Islet precursor cell (in vitro differentiated cells): ENCODE results near the gene FAM151B.
"Not testable (repeated sequence)": the region's sequence is repeated elsewhere in the genome, so short reads cannot be mapped to it uniquely, and the experiment has no call there.

Source experiments
- DNase-seq: peaks from one replicate; pipeline ENCODE4 v3.0.0-alpha.2; 2018

FAM151B gene, protein sequence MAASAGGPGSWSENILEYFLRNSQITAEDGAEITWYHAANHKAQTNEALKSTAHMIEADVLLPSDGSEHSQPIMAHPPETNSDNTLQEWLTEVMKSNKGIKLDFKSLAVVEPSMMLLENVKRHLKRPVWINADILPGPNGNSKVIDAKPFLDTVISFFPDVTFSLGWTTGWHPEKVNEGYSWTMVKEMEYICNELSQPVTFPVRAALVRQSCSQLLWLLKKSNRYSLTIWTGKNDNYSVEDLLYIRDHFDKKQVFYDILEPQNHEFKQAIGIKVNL

DNA sequence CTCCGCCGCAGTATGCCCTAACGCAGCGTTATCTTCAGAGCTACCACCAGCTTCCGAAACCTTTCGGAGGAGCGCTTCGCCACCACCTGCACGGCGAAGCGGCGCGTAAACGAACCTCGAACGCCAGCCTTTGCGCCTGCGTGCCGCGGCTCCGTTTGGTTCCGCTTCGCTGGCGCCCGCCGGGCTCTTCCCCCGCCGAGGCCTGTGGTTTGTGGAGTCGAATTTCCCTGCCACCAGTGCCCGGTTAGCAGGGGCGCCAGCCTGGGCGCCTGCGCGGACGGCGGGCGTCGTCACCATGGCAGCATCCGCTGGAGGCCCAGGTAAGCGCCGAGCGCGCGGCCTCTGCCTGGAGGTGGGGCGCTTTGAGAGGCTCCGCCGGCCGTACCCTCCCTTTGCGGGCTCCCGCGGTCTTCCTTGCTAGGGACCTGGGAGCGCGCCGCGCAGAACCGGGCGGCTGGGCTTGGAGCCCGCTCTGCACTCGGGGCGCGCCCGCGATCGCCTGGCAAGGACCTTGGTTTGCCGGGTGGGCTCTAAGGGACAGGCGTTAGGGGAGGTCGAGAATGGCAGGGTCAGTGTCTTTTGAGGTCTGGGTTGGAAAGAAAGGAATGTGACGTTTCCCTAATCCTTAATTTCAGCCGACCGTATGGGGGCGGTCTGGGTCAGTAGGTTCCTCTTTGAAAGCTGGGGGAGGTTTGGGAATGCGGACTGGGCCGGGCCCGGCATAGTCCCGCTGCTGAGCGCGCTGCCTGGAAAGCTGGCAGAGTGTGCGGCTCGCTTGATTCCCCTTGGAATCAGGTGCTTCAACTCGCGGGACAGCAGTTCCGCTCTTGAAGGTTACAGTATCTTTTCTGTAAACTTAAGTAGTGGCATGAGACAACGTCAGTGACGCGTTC lies at the start of gene FAM151B:
FAM151B (plus strand) TSS at position 272 of the 893 bp plus-strand sequence; CDS start at position 296, 24 bp downstream.
- peak; percentile 98 for DNase-seq

DNA sequence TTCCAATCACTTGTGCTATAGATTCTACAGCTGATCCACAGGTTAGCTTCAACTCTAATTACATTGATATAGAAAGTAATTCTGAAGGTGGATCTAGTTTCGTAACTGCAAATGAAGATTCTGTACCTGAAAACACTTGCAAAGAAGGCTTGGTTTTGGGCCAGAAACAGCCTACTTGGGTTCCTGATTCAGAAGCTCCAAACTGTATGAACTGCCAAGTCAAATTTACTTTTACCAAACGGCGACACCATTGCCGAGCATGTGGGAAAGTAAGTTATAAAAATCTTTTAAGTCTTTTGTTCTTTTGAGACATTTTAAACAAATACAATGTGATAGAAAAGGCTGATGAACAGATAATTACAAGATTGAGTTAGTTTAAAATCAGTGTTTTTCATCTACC lies 49.2 kb upstream of the FAM151B start:
- no peak for DNase-seq

DNA sequence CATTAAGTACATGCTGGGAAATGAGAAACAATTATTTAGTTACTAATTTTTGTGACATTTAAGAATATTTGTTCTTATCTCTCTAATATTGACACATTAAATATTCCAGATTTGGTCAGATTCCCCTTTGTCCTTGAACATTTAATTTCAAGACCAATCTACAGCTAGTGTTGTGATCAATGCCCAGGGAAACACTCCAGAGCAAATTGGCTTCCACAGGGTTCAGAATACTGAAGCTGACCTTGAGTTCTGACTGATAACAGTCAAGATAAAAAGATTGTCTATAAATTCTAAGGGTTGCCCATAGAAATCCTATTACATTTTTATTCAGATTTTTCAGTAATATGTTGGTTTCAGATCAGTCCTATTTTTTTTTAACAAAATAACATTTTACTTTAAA lies 48.7 kb upstream of the FAM151B start:
- DNase-seq, result no peak

DNA sequence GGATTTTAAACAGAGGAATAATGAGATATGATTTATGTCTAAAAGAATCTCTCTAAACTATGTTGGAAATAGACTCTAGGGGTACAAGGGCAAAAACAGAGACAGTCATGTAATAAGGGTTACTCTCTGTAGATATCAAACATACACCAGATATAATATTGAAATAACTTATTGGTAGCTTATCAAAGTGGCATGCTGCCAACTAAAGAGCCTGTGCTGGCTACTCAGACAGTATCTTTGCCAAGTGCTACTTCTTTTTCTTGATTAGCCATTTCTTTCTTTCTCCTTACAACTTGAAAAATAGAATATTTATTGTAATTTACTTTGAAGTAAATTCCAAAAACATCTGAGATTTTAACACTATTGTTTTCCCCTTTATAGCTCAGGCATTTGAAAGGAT lies 45.2 kb upstream of the FAM151B start:
- DNase-seq, result no peak

DNA sequence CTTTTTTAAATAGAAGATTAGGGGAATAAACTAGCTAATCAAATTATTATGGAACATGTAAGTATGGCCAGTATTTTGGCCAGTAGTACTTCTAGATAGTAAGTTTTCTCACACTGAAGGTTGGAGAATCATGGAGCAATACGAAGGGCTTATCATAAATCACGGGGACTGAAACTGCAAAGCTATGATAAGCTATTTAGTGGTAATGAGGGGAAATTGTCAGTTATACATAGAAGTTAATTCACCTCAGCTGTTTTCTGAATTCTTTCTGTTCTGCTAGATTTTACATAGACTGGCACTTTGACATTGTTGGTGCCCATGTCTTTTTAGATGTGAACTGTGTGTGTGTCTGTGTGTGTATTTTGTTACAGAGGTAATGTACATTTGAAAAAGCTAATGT lies 34.5 kb upstream of the FAM151B start:
- no peak for DNase-seq

DNA sequence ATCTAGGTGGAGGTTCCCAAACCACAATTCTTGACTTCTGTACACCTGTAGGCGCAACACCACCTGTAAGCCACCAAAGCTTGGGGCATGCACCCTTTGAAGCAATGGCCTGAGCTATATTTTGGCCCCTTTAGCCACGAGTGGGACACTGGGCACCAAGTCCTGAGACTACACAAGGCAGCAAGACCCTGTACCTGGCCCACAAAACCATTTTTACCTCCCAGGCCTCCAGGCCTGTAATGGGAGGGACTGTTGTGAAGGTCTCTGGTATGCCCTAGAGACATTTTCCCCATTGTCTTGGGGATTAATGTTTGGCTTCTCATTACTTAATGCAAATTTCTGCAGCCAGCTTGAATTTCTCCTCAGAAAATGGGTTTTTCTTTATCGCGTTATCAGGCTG lies 24.6 kb upstream of the FAM151B start:
- no peak for DNase-seq

DNA sequence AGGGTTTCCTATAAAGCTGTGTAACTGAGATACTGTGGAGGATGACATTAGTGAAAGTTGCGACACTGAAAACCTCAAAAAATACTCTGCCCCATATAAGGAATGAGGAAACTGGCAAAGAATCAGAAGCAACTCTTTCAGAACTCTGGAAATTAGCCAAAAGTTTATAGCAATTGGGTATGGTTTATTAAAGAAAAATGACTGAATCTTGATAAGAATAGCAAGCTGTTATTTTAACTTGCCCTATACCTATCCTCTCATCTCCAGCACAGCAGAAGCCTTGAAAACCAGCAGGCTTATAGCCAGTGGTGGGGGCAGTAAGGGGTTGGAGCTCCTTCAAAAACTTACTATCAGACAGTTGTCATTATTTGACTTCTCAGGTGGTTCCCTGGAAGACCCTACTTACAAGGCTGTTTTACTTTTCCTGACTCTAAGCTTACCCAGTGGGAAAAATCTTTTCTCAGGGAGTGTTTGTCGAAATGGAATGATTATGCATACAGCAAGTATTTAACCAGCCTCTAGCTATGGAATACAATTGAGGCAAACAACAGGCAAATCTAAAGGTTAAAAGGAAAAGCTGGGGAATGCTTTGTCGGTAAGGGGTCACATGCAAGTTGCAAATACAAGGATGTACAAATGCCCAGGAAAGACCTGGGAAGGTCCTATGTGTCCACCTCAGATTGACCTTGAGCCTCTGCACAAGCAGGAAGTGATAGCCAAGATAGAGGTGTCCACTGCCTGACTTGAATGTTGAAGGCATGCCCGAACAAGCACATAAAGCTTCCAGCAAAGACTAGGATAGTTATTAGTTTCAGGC lies 21.0 kb upstream of the FAM151B start:
- no peak for DNase-seq

DNA sequence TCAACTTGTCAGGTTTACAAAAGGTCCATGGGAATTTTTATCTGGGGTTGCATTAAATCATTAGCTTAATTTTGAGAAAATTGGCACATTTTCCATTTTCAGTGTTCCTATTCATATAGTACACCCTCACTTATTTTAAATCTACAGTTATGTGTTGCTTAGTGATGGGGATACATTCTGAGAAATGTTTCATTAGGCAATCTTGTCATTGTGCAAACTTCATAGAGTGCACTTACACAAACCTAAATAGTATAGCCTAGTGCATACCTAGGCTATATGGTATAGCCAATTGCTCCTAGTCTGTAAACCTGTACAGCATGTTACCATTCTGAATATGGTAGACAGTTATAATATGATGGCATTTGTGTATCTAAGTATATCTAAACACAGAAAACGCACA lies 19.8 kb upstream of the FAM151B start:
- DNase-seq, result no peak

DNA sequence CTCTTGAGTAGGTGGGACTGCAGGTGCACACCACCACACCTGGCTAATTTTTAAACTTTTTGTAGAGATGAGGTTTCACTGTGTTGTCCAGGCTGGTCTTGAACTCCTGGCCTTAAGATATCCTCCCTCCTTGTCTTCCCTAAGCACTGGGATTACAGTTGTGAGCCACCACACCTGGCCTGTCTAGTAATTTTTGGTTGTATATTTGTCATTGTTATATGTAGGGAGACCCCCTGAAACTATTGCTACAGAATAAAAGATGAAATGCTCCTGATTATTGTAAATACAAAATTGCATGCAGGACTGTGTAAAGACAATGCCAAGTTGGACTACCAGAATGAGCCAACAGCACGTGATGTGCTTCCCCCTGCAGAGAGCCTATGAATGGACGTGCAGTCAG lies 17.3 kb upstream of the FAM151B start:
- DNase-seq, result not testable (repeated sequence)

DNA sequence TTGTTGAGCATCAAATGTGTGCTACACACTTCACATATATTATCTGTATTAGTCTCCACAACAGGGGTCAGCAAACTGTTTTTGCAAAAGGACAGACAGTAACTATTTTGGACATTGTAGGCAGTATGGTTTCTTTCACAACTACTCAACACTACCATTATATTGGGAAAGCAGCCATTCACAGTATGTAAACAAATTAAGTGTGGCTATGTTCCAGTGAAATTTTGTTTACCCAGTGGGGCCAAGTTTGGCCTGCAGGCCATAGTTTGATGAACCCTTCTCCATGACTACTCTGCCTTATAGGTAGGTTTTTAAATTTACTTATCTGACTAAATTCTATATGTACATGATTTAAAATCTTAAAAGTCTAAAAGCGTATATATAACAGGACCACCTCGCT lies 13.0 kb upstream of the FAM151B start:
- no peak for DNase-seq

DNA sequence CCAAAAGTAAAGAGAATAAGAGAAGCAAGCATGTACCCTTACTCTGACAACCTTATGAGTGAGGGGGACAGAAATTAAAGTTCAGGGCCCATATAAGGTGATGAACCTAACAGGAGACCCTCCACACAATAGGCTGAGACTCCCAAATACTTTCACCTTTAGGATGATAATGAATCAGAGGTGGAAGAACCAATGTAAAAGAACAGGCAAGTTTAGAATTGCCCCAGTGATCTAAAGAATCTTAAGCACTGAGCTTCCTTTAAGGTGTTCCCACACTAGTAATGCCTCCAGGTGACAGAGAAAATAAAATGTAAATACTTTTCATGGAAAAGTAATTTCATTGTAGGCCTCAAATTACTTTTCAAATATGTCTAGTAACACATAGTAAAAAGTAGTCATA lies 8.2 kb upstream of the FAM151B start:
- DNase-seq, result no peak

DNA sequence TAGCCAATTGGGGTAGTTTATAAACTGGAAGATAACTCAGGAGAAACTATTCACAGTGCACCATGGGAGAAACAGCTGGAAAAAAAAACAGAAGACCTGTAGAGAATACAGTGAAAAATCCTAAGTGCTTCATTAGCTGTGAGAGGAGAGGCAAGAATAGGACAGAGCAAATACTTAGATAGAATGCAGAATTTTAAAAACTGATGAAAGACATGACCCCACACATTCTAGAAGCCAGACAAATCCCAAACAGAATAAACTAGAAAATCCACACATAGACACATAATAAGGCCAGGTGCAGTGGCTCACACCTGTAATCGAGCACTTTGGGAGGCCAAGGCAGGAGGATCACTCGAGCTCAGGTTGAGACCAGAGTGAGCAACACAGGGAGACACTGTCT lies 7.5 kb upstream of the FAM151B start:
- DNase-seq, result no peak

DNA sequence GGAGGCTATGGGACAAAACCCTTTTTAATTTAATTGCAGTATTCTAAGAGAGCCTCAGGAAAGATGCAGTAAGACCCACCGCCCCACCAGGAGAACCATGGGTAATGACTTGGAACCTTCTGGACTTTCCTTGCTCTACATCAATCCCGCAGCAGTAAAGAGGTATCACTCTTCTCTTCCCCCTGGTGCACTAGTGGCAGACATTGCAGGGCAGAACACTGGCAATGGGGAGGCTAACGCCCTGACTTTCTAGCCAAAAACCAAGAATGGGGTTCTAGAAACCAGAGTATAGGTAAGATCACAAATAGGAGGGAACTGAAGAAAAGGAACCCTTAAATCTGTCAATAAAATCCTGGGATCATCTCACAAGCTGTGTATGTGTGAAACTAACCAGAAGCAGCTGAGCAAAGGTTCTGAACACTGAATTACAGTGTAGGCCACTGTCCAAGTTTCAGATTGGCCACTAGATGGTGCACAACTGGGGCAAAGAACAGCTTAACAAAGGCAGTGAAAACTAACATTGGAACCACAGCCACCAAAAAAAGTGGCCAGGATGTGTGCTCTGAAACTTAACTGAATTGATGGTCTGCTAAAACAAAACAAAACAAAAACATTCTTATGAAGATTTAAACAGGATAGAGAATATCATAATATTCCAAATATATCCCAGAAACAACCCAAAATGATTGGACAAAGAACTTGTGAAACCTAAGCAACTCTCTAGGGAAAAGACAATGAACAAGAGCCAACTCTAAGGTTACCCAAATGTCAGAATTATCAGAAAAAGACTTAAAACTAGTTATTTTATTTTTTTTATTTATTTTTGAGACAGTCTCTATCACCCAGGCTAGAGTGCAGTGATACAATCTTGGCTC lies 6.6 kb upstream of the FAM151B start:
- DNase-seq, result peak; percentile 58

DNA sequence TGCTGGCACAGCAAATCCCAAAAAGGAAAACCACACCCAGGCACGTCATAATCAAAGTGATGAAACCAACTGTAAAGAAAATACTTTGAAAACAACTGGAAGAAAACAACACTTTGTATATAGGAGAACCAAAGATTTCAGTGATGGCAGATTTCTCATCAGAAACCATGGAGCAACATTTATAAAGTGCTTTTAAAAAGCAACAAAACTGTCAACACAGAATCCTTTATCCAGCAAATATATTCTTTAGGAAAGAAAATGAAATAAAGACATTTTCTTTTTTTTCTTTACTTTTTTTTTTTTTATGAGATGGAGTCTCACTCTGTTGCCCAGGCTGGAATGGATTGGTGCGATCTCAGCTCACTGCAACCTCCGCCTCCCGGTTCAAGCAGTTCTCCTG lies 5.3 kb upstream of the FAM151B start:
- DNase-seq, result no peak

DNA sequence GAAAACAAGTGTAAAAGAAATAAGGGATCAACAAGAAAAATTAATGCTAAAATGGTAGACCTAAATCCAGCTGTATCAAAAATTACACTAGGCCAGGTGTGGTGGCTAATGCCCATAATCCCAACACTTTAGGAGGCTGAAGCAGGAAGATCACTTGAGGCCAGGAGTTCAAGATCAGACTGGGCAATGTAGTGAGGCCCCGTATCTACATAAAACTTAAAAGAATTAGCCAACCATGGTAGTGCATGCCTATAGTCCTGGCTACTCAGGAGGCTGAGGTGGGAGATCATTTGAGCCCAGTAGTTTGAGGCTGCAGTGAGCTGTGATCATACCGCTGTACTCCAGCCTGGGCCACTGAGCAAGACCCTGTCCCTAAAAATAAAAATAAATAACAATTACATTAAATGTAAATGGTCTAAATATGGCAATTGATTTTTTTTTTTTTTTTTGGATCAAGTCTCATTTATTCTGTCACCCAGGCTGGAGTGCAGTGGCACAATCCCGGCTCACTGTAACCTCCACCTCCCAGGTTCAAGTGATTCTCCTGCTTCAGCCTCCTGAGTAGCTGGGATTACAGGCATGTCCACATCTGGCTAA lies 4.2 kb upstream of the FAM151B start:
- DNase-seq, result no peak

DNA sequence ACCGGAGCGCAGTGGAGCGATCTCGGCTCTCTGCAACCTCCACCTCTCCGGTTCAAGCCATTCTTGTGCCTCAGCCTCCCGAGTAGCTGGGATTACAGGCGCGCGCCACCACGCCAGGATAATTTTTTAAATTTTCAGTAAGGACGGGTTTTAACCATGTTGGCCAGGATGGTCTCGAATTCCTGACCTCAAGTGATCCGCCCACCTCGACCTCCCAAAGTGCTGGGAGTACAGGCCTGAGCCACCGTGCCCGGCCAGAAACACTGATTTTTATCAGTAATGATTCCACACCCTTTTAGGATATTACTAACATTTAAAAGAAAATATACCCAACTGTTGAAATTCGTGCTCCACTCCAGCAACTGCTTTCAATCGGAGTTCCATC lies 464 bp upstream of the FAM151B start:
- peak; percentile 48 for DNase-seq

DNA sequence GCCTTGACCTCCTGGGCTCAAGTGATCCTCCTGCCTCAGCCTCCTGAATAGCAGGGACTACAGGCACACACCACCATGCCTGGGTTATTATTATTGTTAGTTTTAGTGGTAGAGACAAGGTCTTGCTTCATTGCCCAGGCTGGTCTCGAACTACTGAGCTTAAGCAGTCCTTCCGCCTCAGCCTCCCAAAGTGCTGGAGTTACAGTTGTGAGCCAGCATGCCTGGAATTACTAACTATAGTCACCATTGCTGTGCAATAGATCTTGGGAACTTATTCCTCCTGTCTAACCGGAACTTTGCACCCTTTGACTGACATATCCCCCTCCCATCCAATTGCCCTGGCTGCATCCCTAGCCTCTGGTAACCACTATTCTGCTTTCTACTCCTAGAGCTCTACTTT lies 3.4 kb downstream of the FAM151B start:
- DNase-seq, result no peak

DNA sequence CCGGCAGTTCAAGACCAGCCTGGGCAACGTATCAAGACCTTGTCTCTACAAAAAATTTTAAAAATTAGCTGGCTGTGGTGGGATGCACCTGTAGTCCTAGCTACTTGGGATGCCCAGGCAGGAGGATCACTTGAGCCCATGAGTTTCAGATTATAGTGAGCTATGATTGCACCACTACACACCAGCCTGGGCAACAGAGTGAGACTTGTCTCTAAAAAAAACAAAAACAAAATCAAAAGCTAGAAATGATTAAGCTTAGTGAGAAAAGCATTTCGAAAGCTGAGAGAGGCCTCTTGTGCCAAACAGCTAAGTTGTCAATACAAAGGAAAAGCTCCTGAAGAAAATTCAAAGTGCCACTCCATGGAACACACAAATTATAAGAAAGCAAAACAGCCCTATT lies 4.8 kb downstream of the FAM151B start:
- DNase-seq, result no peak

DNA sequence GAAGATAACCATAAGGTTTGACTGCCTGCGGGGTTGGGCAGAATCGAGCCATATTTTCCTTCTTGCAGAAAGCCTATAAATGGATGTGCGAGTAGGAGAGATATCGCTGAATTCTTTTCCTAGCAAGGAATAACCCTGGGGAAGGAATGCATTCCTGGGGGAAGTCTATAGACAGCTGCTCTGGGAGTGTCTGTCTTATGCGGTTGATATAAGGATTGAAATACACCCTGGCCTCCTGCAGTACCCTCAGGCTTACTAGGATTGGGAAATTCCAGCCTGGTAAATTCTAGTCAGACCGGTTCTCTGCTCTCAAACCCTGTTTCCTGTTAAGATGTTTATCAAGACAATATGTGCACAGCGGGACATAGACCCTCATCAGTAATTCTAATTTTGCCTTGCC lies 5.5 kb downstream of the FAM151B start:
- peak; percentile 55 for DNase-seq

DNA sequence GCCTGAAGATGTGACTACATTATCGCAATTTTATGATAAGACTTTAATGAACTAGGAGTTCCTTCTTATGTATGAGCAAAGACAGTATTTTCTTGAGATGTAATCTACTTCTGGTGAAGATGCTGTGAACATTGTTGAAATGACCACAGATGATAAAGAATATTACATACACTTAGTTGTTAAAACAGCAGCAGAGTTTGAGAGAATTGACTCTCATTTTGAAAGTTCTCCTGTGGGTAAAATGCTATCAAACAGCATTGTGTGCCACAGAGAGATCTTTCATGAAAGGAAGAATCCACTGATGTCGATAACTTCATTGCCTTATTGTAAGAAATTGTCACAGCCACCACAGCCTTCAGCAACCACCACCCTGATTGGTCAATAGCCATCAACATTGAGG lies 8.0 kb downstream of the FAM151B start:
- no peak for DNase-seq

DNA sequence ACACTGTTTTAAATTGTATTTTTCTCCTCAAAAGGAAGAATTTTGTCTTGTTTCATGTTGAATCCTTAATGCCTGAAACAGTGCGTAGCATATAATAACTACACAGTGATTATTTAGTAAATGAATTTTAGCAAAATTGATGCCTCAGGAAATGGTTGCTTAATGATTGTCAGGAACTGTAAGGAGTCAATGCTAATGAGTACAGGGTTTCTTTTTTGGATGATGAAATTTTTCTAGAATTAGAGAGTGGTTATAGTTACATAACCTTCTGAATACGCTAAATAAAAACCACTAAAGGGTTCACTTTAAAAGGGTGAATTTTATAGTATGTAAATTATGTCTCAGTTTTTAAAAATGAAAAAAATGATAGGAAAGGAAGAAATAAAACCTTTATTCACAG lies 14.9 kb downstream of the FAM151B start:
- no peak for DNase-seq

DNA sequence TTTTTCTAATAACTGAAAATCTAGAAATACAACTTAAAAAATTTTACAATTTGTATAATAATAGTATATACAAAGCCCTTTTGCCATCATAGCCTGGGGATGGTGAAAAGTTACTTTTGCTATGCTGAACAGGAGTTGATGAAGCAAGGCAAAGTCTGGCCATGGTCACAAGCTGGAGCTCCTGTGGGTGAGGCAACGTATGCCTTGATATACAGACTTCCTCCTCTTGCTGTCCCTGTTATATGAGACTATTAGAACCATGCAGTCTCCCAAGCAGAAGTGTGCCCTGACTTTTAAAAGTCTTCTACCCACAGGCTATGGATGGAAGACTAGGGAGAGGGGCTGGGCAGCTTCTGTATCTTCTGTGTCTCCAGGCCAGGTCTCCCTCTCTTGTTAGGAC lies 15.7 kb downstream of the FAM151B start:
- DNase-seq, result no peak
